Measurements from ENCODE around the gene OR10K1. TPM values are rescaled to one million over a fixed set of nuclear protein-coding genes. Genes with fewer than 3 reads are reported as not detected.

OR10K1 gene
- total RNA-seq, 2 donors from 2014 or later: not detected

GRCh38 chr1:158509471-158510156 lies 48.0 kb downstream of the OR10K1 start:
- intact Hi-C loops (cut with DNase I, micrococcal nuclease): no loop called here

GRCh38 chr1:158516966-158517365 lies 55.3 kb downstream of the OR10K1 start:
- intact Hi-C loops (cut with DNase I, micrococcal nuclease): no loop called here
- no peak for ATAC-seq
- no peak for DNase-seq

More at GRCh38 chr1:158509471-158510156, 48.0 kb downstream of the OR10K1 start:
- DNase-seq (no peak), ATAC-seq (no peak)

Other genes starting within 250 kb of the OR10K1 start
- not detected for gene CD1A, start 207.4 kb upstream of the OR10K1 start, total RNA-seq
- under 1 TPM in 1 of 2 donors, not detected in 1; 0.95 TPM for gene CD1C, start 171.9 kb upstream of the OR10K1 start, total RNA-seq
- gene CD1B, start 130.3 kb upstream of the OR10K1 start, total RNA-seq: not detected
- under 1 TPM in 1 of 2 donors, not detected in 1; 0.28 TPM for gene CD1E, start 107.9 kb upstream of the OR10K1 start, total RNA-seq
- gene OR10T2, start 62.4 kb upstream of the OR10K1 start, total RNA-seq: not detected
- not detected for gene OR10K2, start 35.6 kb upstream of the OR10K1 start, total RNA-seq
- gene OR10R2, start 10.4 kb downstream of the OR10K1 start, total RNA-seq: not detected
- gene OR6Y1, start 92.6 kb downstream of the OR10K1 start, total RNA-seq: not detected
- gene OR6P1, start 108.7 kb downstream of the OR10K1 start, total RNA-seq: not detected
- gene OR10X1, start 118.1 kb downstream of the OR10K1 start, total RNA-seq: not detected
- gene OR10Z1, start 143.4 kb downstream of the OR10K1 start, total RNA-seq: not detected
- gene SPTA1, start 224.9 kb downstream of the OR10K1 start, total RNA-seq: not detected
- gene OR6K2, start 238.8 kb downstream of the OR10K1 start, total RNA-seq: not detected

All from left colon (tissue), 2 donors.